Nephron (organoid): ENCODE measurements around the gene AGPAT2.

Experiments
- H3K27ac Mint-ChIP-seq, 3 experiments: 2 replicates each; pipeline ENCODE4 v1.8.0; 2020; ENCODE audit warnings: mixed read lengths in 3 of 3, mild to moderate bottlenecking in 2 of 3, moderate library complexity in 1 of 3
- H3K27me3 Mint-ChIP-seq: 2 replicates; pipeline ENCODE4 v1.8.0; 2021; ENCODE audit warnings: low read depth, mild to moderate bottlenecking, moderate library complexity, mixed read lengths
- H3K36me3 Mint-ChIP-seq: 2 replicates; pipeline ENCODE4 v1.8.0; 2020; ENCODE audit warnings: low read depth, mixed read lengths
- H3K4me1 Mint-ChIP-seq: 2 replicates; pipeline ENCODE4 v1.8.0; 2020; ENCODE audit warnings: mixed read lengths
- H3K4me3 Mint-ChIP-seq, 3 experiments: 2 replicates each; pipeline ENCODE4 v1.8.0; 2020; ENCODE audit warnings: mild to moderate bottlenecking in 3 of 3, mixed read lengths in 3 of 3, moderate library complexity in 2 of 3
- H3K9me3 Mint-ChIP-seq: 2 replicates; pipeline ENCODE4 v1.8.0; 2020; ENCODE audit warnings: mixed read lengths
- CTCF ChIP-seq, 3 experiments: fragments of 200-600 bp; sonication (generic); IDR thresholded peaks; one replicate each; pipeline ENCODE4 v1.5.0; 2021; ENCODE audit warnings: antibody characterized with exemption in 3 of 3; ENCODE audit not compliant: unreplicated experiment in 3 of 3

Gene AGPAT2

GRCh38 chr9:136725612-136726011, 38.4 kb upstream of the AGPAT2 start:
- H3K36me3 Mint-ChIP-seq, result peaks cover 30% of the 10 kb centered on the region
- H3K4me1 Mint-ChIP-seq, result peaks cover 14% of the 10 kb centered on the region
- H3K9me3 Mint-ChIP-seq, result no peaks in the 10 kb centered on the region

GRCh38 chr9:136724772-136725171, 37.5 kb upstream of the AGPAT2 start:
- H3K4me1 Mint-ChIP-seq, result peaks cover 14% of the 10 kb centered on the region
- no peak for TF ChIP-seq CTCF (IDR thresholded peaks at IDR 0.05; ENCODE audit: unreplicated experiment in 3 of 3)
- no peak overlapping the region for H3K27ac Mint-ChIP-seq
- peaks cover 5% of the 10 kb centered on the region for H3K27me3 Mint-ChIP-seq
- H3K36me3 Mint-ChIP-seq, result peaks cover 30% of the 10 kb centered on the region
- peak overlapping the region in 1 of 3 experiments; percentile 42 for H3K4me3 Mint-ChIP-seq
- H3K9me3 Mint-ChIP-seq, result no peaks in the 10 kb centered on the region

More at GRCh38 chr9:136725612-136726011, 38.4 kb upstream of the AGPAT2 start:
- Mint-ChIP-seq H3K27ac (no peak overlapping the region), H3K27me3 (peaks cover 5% of the 10 kb centered on the region), H3K4me3 (peak overlapping the region; percentile 97 to 99 (median 99))
- TF ChIP-seq CTCF (IDR thresholded peaks at IDR 0.05; ENCODE audit: unreplicated experiment in 3 of 3), result no peak

- Mint-ChIP-seq H3K4me3 (peak overlapping the region in 1 of 3 experiments; percentile 42), H3K9me3 (no peaks in the 10 kb centered on the region), H3K4me1 (peaks cover 14% of the 10 kb centered on the region), H3K36me3 (peaks cover 30% of the 10 kb centered on the region), H3K27me3 (peaks cover 5% of the 10 kb centered on the region), H3K27ac (no peak overlapping the region)
- TF ChIP-seq CTCF (IDR thresholded peaks at IDR 0.05; ENCODE audit: unreplicated experiment in 3 of 3), result no peak
Observed at GRCh38 chr9:136723989-136724388, 36.7 kb upstream of the AGPAT2 start.

GRCh38 chr9:136723362-136723976, 36.2 kb upstream of the AGPAT2 start:
- Mint-ChIP-seq H3K27ac (no peak overlapping the region), H3K4me3 (peak overlapping the region in 2 of 3 experiments; percentile 42 to 67), H3K36me3 (peaks cover 30% of the 10 kb centered on the region), H3K4me1 (peaks cover 14% of the 10 kb centered on the region), H3K9me3 (no peaks in the 10 kb centered on the region), H3K27me3 (peaks cover 5% of the 10 kb centered on the region)
- TF ChIP-seq CTCF (IDR thresholded peaks at IDR 0.05; ENCODE audit: unreplicated experiment in 3 of 3), result no peak

GRCh38 chr9:136722969-136723356, 35.7 kb upstream of the AGPAT2 start:
- H3K27me3 Mint-ChIP-seq, result peaks cover 5% of the 10 kb centered on the region
- peaks cover 14% of the 10 kb centered on the region for H3K4me1 Mint-ChIP-seq
- no peak overlapping the region for H3K27ac Mint-ChIP-seq
- no peak for TF ChIP-seq CTCF (IDR thresholded peaks at IDR 0.05; ENCODE audit: unreplicated experiment in 3 of 3)
- peaks cover 30% of the 10 kb centered on the region for H3K36me3 Mint-ChIP-seq
- H3K9me3 Mint-ChIP-seq, result no peaks in the 10 kb centered on the region
- no peak overlapping the region for H3K4me3 Mint-ChIP-seq
